Ovary (tissue), 3 donors: ENCODE measurements around the gene TAP1.

Experiments
- CTCF ChIP-seq, 3 donors: fragments of 450-650 bp in 2 of 3; fragments of 200-600 bp in 1 of 3; IDR thresholded peaks; one replicate each; pipeline versions ENCODE4 v1.5.1 to v1.8.0; 2016 to 2022; ENCODE audit warnings: antibody characterized with exemption in 3 of 3, mild to moderate bottlenecking in 1 of 3
- EP300 ChIP-seq: sonication (generic); formaldehyde crosslinking; IDR thresholded peaks from one replicate; pipeline ENCODE4 v1.6.1; 2017; ENCODE audit warnings: antibody characterized with exemption
- POLR2A ChIP-seq: fragments of 450-650 bp; IDR thresholded peaks from one replicate; pipeline ENCODE4 v1.6.1; 2017; ENCODE audit warnings: antibody characterized with exemption, mild to moderate bottlenecking, moderate library complexity
- donor health status: DM: no; HTN: no; CAD: no.

GRCh38 chr6:32883789-32884188, 30.3 kb upstream of the TAP1 start:
- TF ChIP-seq CTCF (IDR thresholded peaks at IDR 0.05) (no peak), EP300 (peak; percentile 65), POLR2A (no peak)
